Keratinocyte (primary cell): ENCODE measurements around the gene TMEM132D. TPM values are rescaled to one million over a fixed set of nuclear protein-coding genes. Genes with fewer than 3 reads are reported as not detected.

Experiments
- DNase-seq: peaks from one replicate; pipeline ENCODE4 v3.0.0-alpha.2; 2011; ENCODE audit warnings: low read depth, missing footprints, low spot score
- FAIRE-seq: peaks from 2 replicates; lab custom pipeline; 2011; peaks lifted over from hg19 to GRCh38; lab: Jason Lieb, UNC
- H2AFZ ChIP-seq: 2 replicates; pipeline ENCODE4 v1.6.0; 2012; ENCODE audit warnings: low read length, control low read depth, inconsistent platforms; ENCODE audit not compliant: control insufficient read depth
- H3K27ac ChIP-seq: 2 replicates; pipeline ENCODE4 v1.5.1; 2011; ENCODE audit warnings: low read length; ENCODE audit not compliant: control insufficient read depth, insufficient read depth
- H3K27me3 ChIP-seq: 3 replicates; pipeline ENCODE4 v1.6.0; 2011; ENCODE audit warnings: low read length; ENCODE audit not compliant: control insufficient read depth, insufficient read depth; ENCODE audit errors: extremely low read depth
- H3K36me3 ChIP-seq, 2 experiments: 2 replicates in 1 of 2; 3 replicates in 1 of 2; pipeline ENCODE4 v1.5.1; 2011; ENCODE audit warnings: low read length in 2 of 2, mild to moderate bottlenecking in 1 of 2; ENCODE audit not compliant: control insufficient read depth in 2 of 2, insufficient read depth in 2 of 2; ENCODE audit errors: extremely low read depth in 1 of 2
- H3K4me1 ChIP-seq: 3 replicates; pipeline ENCODE4 v1.5.1; 2011; ENCODE audit warnings: low read length; ENCODE audit not compliant: control insufficient read depth, insufficient read depth; ENCODE audit errors: extremely low read depth
- H3K4me2 ChIP-seq: 3 replicates; pipeline ENCODE4 v1.6.0; 2011; ENCODE audit warnings: low read depth, low read length; ENCODE audit not compliant: control insufficient read depth, insufficient read depth; ENCODE audit errors: extremely low read depth
- H3K4me3 ChIP-seq, 3 experiments: fragments of 200-600 bp in 1 of 3; sonication (generic) in 1 of 3; 2 replicates in 2 of 3; 3 replicates in 1 of 3; pipeline ENCODE4 v1.5.1; 2011 to 2016; ENCODE audit warnings: low read length in 3 of 3, mild to moderate bottlenecking in 3 of 3, control low read depth in 2 of 3, inconsistent platforms in 1 of 3, low read depth in 1 of 3, mixed read lengths in 1 of 3, mixed run types in 1 of 3, moderate library complexity in 1 of 3; ENCODE audit not compliant: control insufficient read depth in 2 of 3, insufficient read depth in 2 of 3; ENCODE audit errors: extremely low read depth in 1 of 3
- H3K79me2 ChIP-seq: 2 replicates; pipeline ENCODE4 v1.6.0; 2012; ENCODE audit warnings: low read length; ENCODE audit not compliant: control insufficient read depth, insufficient read depth
- H3K9ac ChIP-seq: 3 replicates; pipeline ENCODE4 v1.6.0; 2011; ENCODE audit warnings: low read length; ENCODE audit not compliant: control insufficient read depth, insufficient read depth; ENCODE audit errors: extremely low read depth
- H3K9me1 ChIP-seq: 3 replicates; pipeline ENCODE4 v1.6.0; 2011; ENCODE audit warnings: low read length; ENCODE audit not compliant: control insufficient read depth, insufficient read depth; ENCODE audit errors: extremely low read depth
- H3K9me3 ChIP-seq: 2 replicates; pipeline ENCODE4 v1.5.1; 2012; ENCODE audit warnings: low read depth, low read length; ENCODE audit not compliant: control insufficient read depth
- H4K20me1 ChIP-seq: 3 replicates; pipeline ENCODE4 v1.6.0; 2011; ENCODE audit warnings: low read length; ENCODE audit not compliant: control insufficient read depth, insufficient read depth; ENCODE audit errors: extremely low read depth
- CTCF ChIP-seq, 3 experiments: IDR thresholded peaks in 1 of 3; conservative IDR thresholded peaks in 1 of 3; optimal IDR thresholded peaks in 1 of 3; 2 replicates in 2 of 3; 3 replicates in 1 of 3; pipeline versions ENCODE3 to v1.5.1; 2011; ENCODE audit warnings: low read length in 3 of 3, mild to moderate bottlenecking in 3 of 3, moderate library complexity in 2 of 3, control low read depth in 1 of 3, inconsistent platforms in 1 of 3; ENCODE audit not compliant: insufficient read depth in 2 of 3; ENCODE audit errors: extremely low read depth in 1 of 3
- EZH2 ChIP-seq: IDR thresholded peaks from one replicate; pipeline ENCODE4 v1.6.1; 2012; ENCODE audit warnings: inconsistent platforms, mild to moderate bottlenecking, low read length, moderate library complexity
- dilution Hi-C: fragments of 300-500 bp; cut with MboI; formaldehyde crosslinking; loops from one replicate; pipeline ENCODE4 v1.7.0; 2020; ENCODE audit warnings: low sequenced_read_pairs; ENCODE audit not compliant: extremely low pct_ligation_motif_present
- polyA plus RNA-seq, 5 experiments: library from polyadenylated mRNA; depleted of rRNA in 3 of 5; stranded (reverse) in 3 of 5; stranded (forward) in 1 of 5; unstranded in 1 of 5; fragments of >200 nt; gene quantifications; 1 replicate in 1 of 5; 2 replicates in 3 of 5; 3 replicates in 1 of 5; pipeline versions ENCODE4 v1.2.1 to v1.2.3, GENCODE V29; 2011 to 2012; ENCODE audit warnings: missing spikeins in 2 of 5, low read depth in 1 of 5, low replicate concordance in 1 of 5

The TMEM132D gene
- polyA plus RNA-seq, 1 donor (not counting 4 experiments of a cell fraction or from before 2014, with no cell fraction given), result not detected

GRCh38 chr12:129494260-129494659 lies 409.6 kb downstream of the TMEM132D start:
- H3K4me1 ChIP-seq, result no peaks in the 10 kb centered on the region

GRCh38 chr12:129489100-129489676 lies 414.6 kb downstream of the TMEM132D start:
- DNase-seq, result no peak
- no peaks in the 10 kb centered on the region for H3K36me3 ChIP-seq
- H3K27ac ChIP-seq, result no peak overlapping the region
- peaks cover 5% of the 10 kb centered on the region for H3K9me3 ChIP-seq
- H3K4me2 ChIP-seq, result no peak overlapping the region
- H3K27me3 ChIP-seq, result no peaks in the 10 kb centered on the region
- H4K20me1 ChIP-seq, result no peaks in the 10 kb centered on the region
- no peaks in the 10 kb centered on the region for H3K79me2 ChIP-seq
- dilution Hi-C loops, result no loop called here
- H3K4me1 ChIP-seq, result no peaks in the 10 kb centered on the region
- no peak for TF ChIP-seq EZH2
- TF ChIP-seq CTCF (optimal IDR thresholded peaks at IDR 0.05 in 1 of 3, IDR thresholded peaks at IDR 0.05 in 1 of 3, conservative IDR thresholded peaks at IDR 0.05 in 1 of 3; ENCODE audit: extremely low read depth in 1 of 3, insufficient read depth in 2 of 3, low read length in 3 of 3), result no peak
- H2AFZ ChIP-seq, result no peak overlapping the region
- no peak overlapping the region for H3K9ac ChIP-seq
- no peak for FAIRE-seq
- no peaks in the 10 kb centered on the region for H3K9me1 ChIP-seq
- no peak overlapping the region for H3K4me3 ChIP-seq

More at GRCh38 chr12:129494260-129494659, 409.6 kb downstream of the TMEM132D start:
- Histone ChIP-seq H3K9me1 (no peaks in the 10 kb centered on the region), H4K20me1 (no peaks in the 10 kb centered on the region), H3K36me3 (no peaks in the 10 kb centered on the region), H3K79me2 (no peaks in the 10 kb centered on the region), H2AFZ (no peak overlapping the region), H3K4me3 (no peak overlapping the region), H3K27me3 (no peaks in the 10 kb centered on the region), H3K4me2 (no peak overlapping the region), H3K9me3 (peaks cover 7% of the 10 kb centered on the region), H3K9ac (no peak overlapping the region), H3K27ac (no peak overlapping the region)
- TF ChIP-seq CTCF (optimal IDR thresholded peaks at IDR 0.05 in 1 of 3, IDR thresholded peaks at IDR 0.05 in 1 of 3, conservative IDR thresholded peaks at IDR 0.05 in 1 of 3; ENCODE audit: extremely low read depth in 1 of 3, insufficient read depth in 2 of 3, low read length in 3 of 3), result no peak
- TF ChIP-seq EZH2, result no peak
- DNase-seq (no peak), FAIRE-seq (no peak)
- dilution Hi-C loops, result no loop called here
